Thyroid gland (tissue), 4 donors: ENCODE data around the gene SNCA.

Experiments
- POLR2A ChIP-seq, 2 donors: fragments of 450-650 bp; IDR thresholded peaks; one replicate each; pipeline ENCODE4 v1.6.1; 2017; ENCODE audit warnings: antibody characterized with exemption in 2 of 2, mild to moderate bottlenecking in 2 of 2, moderate library complexity in 1 of 2
- TF ChIP-seq, protein P1 (sequence below), 6 experiments: fragments of 200-600 bp in 3 of 6; fragments of 450-650 bp in 3 of 6; sonication (generic) in 3 of 6; IDR thresholded peaks; one replicate each; pipeline ENCODE4 v1.5.1; 2016 to 2019; ENCODE audit warnings: antibody characterized with exemption in 6 of 6, mild to moderate bottlenecking in 2 of 6, inconsistent platforms in 1 of 6, moderate library complexity in 1 of 6

- TF ChIP-seq, protein P1, sequence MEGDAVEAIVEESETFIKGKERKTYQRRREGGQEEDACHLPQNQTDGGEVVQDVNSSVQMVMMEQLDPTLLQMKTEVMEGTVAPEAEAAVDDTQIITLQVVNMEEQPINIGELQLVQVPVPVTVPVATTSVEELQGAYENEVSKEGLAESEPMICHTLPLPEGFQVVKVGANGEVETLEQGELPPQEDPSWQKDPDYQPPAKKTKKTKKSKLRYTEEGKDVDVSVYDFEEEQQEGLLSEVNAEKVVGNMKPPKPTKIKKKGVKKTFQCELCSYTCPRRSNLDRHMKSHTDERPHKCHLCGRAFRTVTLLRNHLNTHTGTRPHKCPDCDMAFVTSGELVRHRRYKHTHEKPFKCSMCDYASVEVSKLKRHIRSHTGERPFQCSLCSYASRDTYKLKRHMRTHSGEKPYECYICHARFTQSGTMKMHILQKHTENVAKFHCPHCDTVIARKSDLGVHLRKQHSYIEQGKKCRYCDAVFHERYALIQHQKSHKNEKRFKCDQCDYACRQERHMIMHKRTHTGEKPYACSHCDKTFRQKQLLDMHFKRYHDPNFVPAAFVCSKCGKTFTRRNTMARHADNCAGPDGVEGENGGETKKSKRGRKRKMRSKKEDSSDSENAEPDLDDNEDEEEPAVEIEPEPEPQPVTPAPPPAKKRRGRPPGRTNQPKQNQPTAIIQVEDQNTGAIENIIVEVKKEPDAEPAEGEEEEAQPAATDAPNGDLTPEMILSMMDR (IDR thresholded peaks at IDR 0.05) = no peak
- TF ChIP-seq POLR2A (IDR thresholded peaks at IDR 0.05) = no peak
Measured at GRCh38 chr4:89834486-89835209, 2.3 kb downstream of the SNCA start.
